Upper lobe of right lung (tissue), 1 donor: ENCODE data around the gene SESN3. TPM values are rescaled to one million over a fixed set of nuclear protein-coding genes. Genes with fewer than 3 reads are reported as not detected.

Experiments
- ATAC-seq: fragments of 200-7000 bp; cut with Tn5 transposase; one replicate; pipeline ENCODE4 v1.9.1; 2020; ENCODE audit warnings: mild to moderate bottlenecking, moderate library complexity
- DNase-seq: peaks from one replicate; pipeline ENCODE4 v3.0.0-alpha.2; 2020
- H3K27ac ChIP-seq: fragments of 200-600 bp; one replicate; pipeline ENCODE4 v1.8.0; 2022
- H3K27me3 ChIP-seq: fragments of 200-600 bp; one replicate; pipeline ENCODE4 v1.8.0; 2022; ENCODE audit warnings: mild to moderate bottlenecking
- H3K36me3 ChIP-seq: fragments of 200-600 bp; one replicate; pipeline ENCODE4 v1.8.0; 2022
- H3K4me1 ChIP-seq: fragments of 200-600 bp; one replicate; pipeline ENCODE4 v1.8.0; 2022
- H3K4me3 ChIP-seq: fragments of 200-600 bp; one replicate; pipeline ENCODE4 v1.8.0; 2022; ENCODE audit warnings: mild to moderate bottlenecking
- H3K9me3 ChIP-seq: fragments of 200-600 bp; one replicate; pipeline ENCODE4 v1.8.0; 2022
- intact Hi-C: fragments of 100-400 bp; cut with DNase I; formaldehyde crosslinking; loops from one replicate; pipeline ENCODE4 v1.11.0; 2022
- total RNA-seq: library from RNA; stranded (reverse); fragmentation: NEBNext Ultra II Directional; extraction: Animal tissue kit (Norgen Biotek cat#: 25700); gene quantifications from one replicate; pipeline ENCODE4 v1.2.1, GENCODE V29; 2021
- TF ChIP-seq, protein P1 (sequence below): fragments of 200-600 bp; IDR thresholded peaks from one replicate; pipeline ENCODE4 v1.8.0; 2022; ENCODE audit warnings: antibody characterized with exemption
- donor health status: DM: no; HTN: yes; CAD: no; lungs with severe emphysema.

Gene SESN3
- total RNA-seq, 1 donor from 2014 or later, result 43.5 TPM

GRCh38 chr11:95119361-95120060 is 111.5 kb downstream of the SESN3 start:
- no peak for ATAC-seq
- intact Hi-C loops, result no loop called here

DNA sequence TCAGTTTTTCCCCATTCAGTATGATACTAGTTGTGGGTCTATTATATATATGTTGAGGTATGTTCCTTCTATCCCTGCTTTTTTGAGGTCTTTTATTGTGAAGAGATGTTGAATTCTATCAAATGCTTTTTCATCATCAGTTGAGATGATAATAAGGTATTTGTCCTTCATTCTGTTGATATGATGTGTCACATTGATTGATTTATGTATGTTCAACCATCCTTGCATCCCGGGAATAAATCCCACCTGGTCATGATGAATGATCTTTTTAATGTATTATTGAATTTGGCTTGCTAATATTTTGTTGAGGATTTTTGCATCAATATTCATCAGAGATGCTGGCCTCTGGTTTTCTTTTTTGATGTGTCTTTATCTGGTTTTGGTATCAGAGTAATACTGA is 115.4 kb downstream of the SESN3 start:
- DNase-seq, result no peak
- H3K4me3 ChIP-seq, result no peak overlapping the region
- no peaks in the 10 kb centered on the region for H3K36me3 ChIP-seq
- TF ChIP-seq, protein P1, sequence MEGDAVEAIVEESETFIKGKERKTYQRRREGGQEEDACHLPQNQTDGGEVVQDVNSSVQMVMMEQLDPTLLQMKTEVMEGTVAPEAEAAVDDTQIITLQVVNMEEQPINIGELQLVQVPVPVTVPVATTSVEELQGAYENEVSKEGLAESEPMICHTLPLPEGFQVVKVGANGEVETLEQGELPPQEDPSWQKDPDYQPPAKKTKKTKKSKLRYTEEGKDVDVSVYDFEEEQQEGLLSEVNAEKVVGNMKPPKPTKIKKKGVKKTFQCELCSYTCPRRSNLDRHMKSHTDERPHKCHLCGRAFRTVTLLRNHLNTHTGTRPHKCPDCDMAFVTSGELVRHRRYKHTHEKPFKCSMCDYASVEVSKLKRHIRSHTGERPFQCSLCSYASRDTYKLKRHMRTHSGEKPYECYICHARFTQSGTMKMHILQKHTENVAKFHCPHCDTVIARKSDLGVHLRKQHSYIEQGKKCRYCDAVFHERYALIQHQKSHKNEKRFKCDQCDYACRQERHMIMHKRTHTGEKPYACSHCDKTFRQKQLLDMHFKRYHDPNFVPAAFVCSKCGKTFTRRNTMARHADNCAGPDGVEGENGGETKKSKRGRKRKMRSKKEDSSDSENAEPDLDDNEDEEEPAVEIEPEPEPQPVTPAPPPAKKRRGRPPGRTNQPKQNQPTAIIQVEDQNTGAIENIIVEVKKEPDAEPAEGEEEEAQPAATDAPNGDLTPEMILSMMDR, result no peak
- ATAC-seq, result no peak
- H3K27me3 ChIP-seq, result no peaks in the 10 kb centered on the region
- H3K27ac ChIP-seq, result no peak overlapping the region
- no peaks in the 10 kb centered on the region for H3K4me1 ChIP-seq
- no peaks in the 10 kb centered on the region for H3K9me3 ChIP-seq
- intact Hi-C loops, result no loop called here

More at GRCh38 chr11:95119361-95120060, 111.5 kb downstream of the SESN3 start:
- H3K27ac ChIP-seq, result no peak overlapping the region
- DNase-seq, result no peak
- H3K4me1 ChIP-seq, result no peaks in the 10 kb centered on the region
- no peaks in the 10 kb centered on the region for H3K27me3 ChIP-seq
- no peaks in the 10 kb centered on the region for H3K36me3 ChIP-seq
- H3K4me3 ChIP-seq, result no peak overlapping the region
- TF ChIP-seq, protein P1, result no peak
- H3K9me3 ChIP-seq, result no peaks in the 10 kb centered on the region

Other genes with a start within 250 kb of the SESN3 start
- gene KDM4E, start 205.9 kb downstream of the SESN3 start, total RNA-seq, result not detected
- gene KDM4F, start 181.8 kb downstream of the SESN3 start, total RNA-seq, result not detected
- gene SRSF8, start 164.3 kb downstream of the SESN3 start, total RNA-seq, result 42.2 TPM
- gene ENDOD1, start 141.4 kb downstream of the SESN3 start, total RNA-seq, result 32.2 TPM